ENCODE measurements around the gene HEYL. TPM values are rescaled to one million over a fixed set of nuclear protein-coding genes. Genes with fewer than 3 reads are reported as not detected.

The HEYL gene
- total and polyA plus RNA-seq, 9 of the 15 experiments (the other 6 are each of a cell fraction or from before 2014, with no cell fraction given): 0.13 to 0.89 (median 0.25) TPM

GRCh38 chr1:39653546-39654031 is 14.1 kb upstream of the HEYL start (continued):
- no peak for TF ChIP-seq ZBTB40 (IDR thresholded peaks at IDR 0.05)
- TF ChIP-seq ZBTB40 (CRISPR knock-in tag; IDR thresholded peaks at IDR 0.05): no peak
- TF ChIP-seq ZNF23 (CRISPR knock-in tag; IDR thresholded peaks at IDR 0.05): no peak
- TF ChIP-seq ZNF24 (IDR thresholded peaks at IDR 0.05): 0 out of 2 replicates have a peak, but pooled peaks have one; percentile 12
- no peak for TF ChIP-seq WHSC1 (IDR thresholded peaks at IDR 0.05; ENCODE audit: low read length)
- no peak for TF ChIP-seq DNMT1 (IDR thresholded peaks at IDR 0.05)
- TF ChIP-seq ZNF740 (CRISPR knock-in tag; IDR thresholded peaks at IDR 0.05): no peak
- TF ChIP-seq ZNF740 (tag; IDR thresholded peaks at IDR 0.05): no peak
- TF ChIP-seq ZNF197 (CRISPR knock-in tag; IDR thresholded peaks at IDR 0.05; ENCODE audit: low read depth): no peak
- no peak for TF ChIP-seq ZBTB8A (IDR thresholded peaks at IDR 0.05; ENCODE audit: partially characterized antibody)
- no peak for TF ChIP-seq ZNF224 (CRISPR knock-in tag; IDR thresholded peaks at IDR 0.05)
- peak; percentile 40; the same call in 1 of the 2 replicates for TF ChIP-seq CEBPB (tag; IDR thresholded peaks at IDR 0.05)
- TF ChIP-seq RHOXF2B (CRISPR knock-in tag; conservative IDR thresholded peaks at IDR 0.05): no peak
- TF ChIP-seq EHMT2 (IDR thresholded peaks at IDR 0.05): no peak
- no peak for TF ChIP-seq DMBX1 (CRISPR knock-in tag; IDR thresholded peaks at IDR 0.05; ENCODE audit: borderline replicate concordance)
- TF ChIP-seq ZNF165 (CRISPR knock-in tag; IDR thresholded peaks at IDR 0.05; ENCODE audit: borderline replicate concordance): no peak
- TF ChIP-seq IRF1 (CRISPR knock-in tag; IDR thresholded peaks at IDR 0.05; ENCODE audit: borderline replicate concordance): no peak

Measured in K562 (cell line).